Ecto neural progenitor cell (in vitro differentiated cells): ENCODE data around the gene JAZF1.
"Not testable (repeated sequence)": the region's sequence is repeated elsewhere in the genome, so short reads cannot be mapped to it uniquely, and the experiment has no call there.

Experiments
- DNase-seq: peaks from one replicate; pipeline ENCODE4 v3.0.0-alpha.2; 2018; ENCODE audit warnings: low spot score

JAZF1 gene

DNA sequence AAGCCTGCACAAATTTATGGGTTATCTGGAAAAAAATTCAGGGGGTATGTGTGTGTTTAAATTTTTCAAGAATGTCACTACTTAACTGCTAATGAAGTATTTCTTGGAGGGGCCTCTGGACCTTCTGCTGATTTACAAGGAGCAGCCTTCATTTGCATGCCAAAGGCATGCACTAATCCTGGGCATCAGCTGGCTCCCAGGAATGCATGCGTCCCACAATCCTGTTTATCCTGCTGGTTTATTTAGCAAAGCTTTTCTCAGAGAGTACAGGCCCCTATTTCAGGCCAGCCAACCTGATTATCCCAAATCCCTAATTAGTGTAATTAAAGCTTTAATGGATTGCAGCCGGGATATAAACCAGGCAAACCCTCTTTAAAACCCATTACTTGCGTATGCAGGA, 270.3 kb downstream of the JAZF1 start:
- peak; percentile 70 for DNase-seq

DNA sequence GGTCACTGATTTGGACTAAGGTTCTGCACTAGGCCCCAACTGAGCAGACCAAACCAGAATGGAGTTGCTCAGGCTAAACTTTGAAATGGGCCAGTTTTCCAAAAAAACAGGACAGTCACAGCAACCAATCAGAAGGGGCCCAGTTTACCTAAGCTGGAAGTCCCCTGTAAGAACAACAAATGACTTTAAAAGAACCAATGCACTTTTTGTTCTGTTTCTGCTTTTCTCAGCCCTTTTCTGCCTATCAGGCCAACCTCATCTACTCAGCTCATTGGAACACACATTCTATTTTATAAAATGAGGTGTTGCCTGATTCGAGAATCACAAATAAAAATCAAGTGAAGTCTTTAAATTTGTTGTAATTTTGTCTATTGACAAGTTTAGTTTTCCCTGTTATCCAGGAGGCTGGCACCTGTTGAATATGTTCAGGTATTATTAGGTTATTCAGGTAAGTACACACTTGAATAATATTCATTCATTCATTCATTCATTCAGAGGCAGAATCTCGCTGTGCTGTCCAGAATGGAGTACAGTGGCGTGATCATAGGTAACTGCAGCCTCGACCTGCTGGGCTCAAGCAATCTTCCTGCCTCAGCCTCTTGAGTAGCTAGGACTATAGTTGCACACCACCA, 271.9 kb downstream of the JAZF1 start:
- no peak for DNase-seq

DNA sequence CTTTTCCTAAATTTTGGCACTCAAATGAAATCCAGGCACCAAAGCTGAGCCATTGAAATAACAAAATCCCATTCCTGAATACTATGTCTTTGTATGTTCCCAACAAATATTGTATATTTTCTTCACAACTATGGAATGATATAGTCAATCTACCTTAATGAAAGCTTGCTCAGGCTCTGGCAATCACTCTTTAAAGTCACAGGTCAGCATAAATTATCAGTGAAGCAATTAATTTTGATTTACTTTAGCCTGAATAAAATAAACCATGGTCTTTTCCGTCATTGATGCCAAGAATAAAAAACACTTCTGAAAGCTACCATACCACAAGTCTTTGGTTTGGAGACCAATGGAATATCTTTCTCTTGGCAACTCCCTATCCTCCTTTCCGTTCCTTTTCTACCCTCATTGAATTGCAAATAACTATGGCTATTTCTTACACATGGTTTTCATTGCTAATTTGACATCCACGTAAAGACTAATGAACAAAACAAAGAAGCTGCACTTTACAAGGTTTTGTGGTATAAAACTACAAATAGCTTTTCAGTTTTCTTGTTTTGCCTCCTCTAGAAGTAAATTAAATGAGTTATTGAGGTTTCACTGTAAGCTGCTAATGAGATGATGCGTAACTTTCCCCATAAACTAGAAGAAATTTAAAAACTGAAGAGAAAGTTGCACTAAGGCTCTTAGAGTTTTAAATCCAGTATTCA, 274.1 kb downstream of the JAZF1 start:
- no peak for DNase-seq

DNA sequence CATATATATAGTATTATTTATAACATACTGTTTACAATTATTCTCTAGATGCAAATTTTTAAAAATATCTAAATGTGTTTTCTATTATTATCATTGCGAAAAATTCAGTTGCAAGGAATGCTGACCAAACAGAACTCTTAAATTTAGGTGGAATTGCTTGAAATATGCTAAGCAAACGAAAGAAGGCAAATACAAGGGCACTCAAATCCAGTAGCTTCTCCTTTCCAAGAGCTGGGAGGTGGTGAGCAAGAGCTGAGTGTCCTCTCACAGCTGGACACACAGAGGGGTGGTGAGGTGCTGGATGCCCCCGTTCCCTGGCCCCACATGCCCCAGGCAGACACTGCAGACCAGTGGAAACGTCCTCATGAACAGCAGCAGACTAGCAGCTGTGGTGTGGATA, 274.6 kb downstream of the JAZF1 start:
- no peak for DNase-seq

DNA sequence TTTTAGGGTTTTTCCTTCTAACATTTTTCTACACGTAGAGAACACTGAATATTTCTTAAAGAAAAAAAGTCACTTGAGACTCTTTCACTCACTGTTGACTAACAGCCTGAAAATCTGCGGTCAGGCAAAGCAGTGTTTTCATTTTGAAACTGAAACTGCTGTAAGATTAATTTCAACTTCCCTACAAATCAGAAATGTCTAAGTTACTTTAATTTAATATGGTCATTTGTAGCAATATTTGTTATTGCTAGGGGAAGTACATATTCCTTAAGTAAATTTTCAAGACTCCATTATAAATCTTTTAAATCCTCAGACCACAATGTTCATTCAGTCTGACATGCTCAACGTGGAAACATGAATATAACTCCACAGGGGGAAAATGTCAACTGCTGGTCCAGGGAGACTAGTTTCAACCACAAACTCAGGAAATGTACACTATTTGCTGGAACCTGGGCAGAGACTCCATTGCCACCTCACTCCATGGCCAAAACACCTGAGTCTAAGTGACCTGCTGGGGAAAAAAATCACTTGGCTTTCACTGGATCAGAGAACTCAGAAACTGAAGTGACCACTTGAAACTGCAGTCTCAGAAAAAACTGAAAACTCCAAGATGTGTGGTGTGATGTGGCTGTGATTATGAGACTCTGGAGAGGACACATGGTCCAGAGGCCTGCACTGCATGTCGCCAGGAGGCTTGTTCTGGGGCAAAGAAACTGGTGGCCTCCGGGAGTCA, 279.4 kb downstream of the JAZF1 start:
- DNase-seq: no peak

DNA sequence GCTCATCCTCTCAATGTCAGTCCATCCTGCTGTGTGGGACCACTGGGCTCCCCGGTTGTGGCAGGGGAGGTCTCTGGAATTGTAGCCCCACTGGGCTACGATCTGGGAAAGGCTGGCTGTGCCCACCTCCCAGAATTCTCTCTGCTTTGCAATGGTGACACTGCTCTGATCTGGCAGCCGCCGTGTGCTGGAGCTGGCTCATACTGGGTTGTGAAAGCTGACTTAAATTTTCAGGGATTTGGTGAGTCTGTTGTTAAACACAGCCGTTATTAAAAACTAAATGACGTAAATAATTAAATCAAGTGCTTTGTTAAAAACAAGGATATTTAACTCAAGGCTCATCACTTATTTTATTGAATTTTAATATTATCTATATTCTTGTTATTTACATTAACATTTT, 280.6 kb downstream of the JAZF1 start:
- no peak for DNase-seq

DNA sequence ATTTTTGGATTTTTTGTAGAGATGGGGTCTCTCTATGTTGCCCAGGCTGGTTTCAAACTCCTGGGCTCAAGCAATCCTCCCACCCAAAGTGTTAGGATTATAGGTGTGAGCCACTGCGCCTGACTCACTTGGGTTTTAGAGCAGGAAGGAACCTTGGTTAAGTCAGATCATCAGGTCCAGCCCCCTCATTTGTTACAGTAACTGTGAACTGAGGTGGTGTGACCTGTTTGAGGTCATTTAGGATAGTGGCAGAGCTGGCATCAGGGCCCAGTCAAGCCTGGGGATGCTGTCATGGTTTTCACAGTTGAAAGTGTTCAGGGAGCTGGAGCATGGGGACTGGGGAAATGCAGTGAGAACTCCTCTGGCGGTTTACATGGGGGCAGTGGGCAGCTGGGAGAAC, 281.0 kb downstream of the JAZF1 start:
- DNase-seq: no peak

DNA sequence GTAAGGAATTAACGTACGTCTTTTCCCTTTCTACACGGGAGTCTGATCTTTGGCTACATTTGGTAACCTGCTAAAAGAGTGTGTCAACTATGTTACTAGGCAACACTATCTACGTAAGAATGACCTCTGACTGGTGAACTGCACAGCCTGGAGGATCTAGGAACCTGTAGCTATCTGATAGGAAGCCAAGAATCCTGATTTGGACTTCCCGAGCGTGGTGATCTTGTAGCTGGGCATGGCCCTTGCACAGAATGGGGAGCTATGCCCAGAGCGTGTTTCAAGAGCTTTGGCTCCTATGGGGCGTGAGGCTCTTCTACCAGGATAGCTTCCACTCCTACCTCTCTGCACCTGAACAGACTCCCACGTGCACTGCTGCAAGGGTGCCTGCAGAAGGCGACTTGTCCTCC, 283.2 kb downstream of the JAZF1 start:
- DNase-seq: no peak

DNA sequence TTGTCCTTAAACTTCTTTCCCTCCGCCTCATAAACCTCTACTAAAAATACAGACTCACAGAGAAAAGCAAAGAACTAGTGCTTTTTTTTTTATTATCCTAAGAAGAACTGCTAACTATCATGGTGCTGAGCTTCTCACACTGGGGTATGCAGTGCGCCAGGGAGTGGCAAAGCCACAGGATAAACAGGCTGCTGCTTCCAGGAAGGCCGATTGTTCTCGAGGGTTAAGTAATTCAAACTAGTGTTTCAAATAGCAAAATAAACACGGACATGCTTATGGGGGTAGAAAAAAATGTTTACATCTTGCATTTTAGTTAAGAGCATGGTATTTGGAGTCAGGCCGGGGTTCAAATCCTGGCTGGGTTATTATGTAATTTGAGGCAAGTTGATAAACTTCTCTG, 283.6 kb downstream of the JAZF1 start:
- DNase-seq: no peak

DNA sequence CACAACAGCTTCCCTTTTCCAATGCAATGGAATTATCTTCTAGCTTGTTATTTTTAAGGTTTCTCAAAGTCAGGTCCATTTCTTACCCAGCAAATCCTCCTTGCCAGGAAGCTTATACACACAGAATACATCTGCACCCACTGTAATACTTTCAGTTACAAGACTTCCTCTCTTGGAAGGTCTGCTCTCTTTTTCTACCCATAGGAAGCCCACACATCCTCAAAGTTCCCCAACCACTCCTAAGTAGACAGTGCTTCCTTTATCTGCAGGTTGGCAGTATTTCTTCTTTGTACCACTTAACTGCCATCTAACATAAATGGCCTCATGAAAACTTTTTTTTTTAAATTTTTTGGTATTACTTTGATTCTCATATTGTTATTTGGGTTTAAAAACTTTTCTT, 285.0 kb downstream of the JAZF1 start:
- DNase-seq: no peak

DNA sequence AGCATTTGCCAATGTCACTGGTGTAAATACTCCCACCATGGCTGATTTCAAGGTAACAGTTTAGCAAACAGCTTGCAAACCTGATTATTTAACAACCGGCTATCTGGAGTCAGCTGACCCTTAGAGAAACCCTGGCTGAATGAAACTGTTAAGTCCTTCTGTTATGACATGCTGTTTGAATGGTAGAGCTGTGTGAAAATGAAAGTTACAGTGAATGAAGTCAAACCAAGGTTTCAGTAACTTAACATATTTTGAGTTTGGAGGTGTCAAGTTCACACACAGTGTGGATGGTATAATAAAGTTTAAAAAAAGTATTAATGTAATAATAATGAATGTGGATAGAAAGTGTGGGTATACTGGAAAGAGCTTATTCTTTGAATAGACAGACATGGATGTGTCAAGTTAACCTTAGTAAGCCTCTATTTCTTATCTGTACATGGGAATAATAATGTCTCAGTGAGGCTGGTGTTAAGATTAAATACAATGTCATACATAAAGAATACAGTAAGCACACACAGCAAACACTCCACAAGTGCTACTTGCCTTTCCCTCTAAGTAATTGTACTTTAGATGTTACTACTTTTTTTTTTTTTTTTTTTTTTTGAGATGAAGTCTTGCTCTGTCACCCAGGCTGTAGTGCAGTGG, 290.3 kb downstream of the JAZF1 start:
- DNase-seq: no peak

DNA sequence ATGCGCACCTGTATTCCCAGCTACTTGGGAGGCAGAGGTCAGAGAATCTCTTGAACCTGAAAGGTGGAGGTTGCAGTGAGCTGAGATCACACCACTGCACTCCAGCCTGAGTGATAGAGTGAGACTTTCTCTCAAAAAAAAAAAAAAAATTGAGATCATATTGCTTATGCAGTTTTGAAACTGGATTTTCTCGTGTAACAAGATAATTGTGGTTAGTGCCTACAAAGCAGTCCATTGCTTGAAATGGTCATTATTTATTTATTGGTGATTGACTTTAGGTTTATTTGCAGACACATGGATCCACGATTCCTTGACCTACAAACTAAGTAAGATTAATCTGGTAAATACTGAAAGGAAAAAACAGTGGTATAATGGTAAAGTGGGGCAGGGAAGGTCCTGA, 290.8 kb downstream of the JAZF1 start:
- DNase-seq: no peak

DNA sequence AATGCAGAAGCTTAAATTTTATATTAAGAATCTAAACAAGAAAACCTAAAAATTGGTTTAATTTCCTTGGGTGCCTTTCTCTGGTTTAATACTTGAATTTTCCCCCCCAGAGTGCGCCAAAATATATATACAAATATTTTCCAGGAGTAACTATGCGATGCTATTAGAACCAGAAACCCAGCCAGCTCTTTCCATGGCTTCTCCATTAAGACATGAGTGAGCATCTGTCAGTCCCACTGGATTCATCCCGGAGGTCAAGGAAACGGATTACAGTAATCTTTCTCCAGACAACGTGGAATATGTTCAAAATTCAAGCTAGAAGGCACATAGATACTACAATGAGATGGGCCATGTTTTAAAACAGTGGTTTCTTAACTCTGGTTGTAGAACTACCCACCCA, 291.9 kb downstream of the JAZF1 start:
- DNase-seq: no peak

DNA sequence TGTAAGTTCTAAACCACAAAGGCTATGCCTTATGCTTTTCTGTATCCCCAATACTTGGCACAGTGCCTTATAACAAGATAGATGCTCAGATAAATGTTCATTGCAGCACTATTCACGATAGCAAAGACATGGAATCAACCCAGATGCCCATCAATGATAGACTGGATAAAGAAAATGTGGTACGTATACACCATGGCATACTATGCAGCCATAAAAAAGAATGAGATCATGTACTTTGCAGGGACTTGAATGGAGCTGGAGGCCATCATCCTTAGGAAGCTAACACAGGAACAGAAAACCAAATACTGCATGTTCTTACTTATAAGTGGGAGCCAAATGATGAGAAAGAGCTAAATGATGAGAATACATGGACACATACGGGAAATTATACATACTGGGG, 293.9 kb downstream of the JAZF1 start:
- DNase-seq: not testable (repeated sequence)

DNA sequence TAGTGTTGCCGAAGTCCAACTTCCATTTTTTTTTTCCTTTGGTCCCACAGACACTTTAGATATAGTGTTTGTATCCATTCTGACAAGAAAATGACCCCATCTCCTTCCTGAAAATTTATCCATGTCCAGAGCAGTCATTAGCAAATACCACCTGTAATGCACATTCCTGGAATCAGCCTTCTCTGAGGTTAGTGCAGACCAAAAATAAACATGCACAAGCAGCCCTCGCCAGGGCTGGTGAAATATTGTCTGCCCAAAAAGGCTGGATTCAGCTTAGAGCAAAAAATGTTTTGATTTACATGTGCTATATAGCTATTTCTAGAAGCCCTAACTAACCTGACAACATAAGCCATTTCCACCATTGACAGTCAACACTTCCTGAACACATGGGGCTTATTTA, 294.9 kb downstream of the JAZF1 start:
- DNase-seq: no peak

DNA sequence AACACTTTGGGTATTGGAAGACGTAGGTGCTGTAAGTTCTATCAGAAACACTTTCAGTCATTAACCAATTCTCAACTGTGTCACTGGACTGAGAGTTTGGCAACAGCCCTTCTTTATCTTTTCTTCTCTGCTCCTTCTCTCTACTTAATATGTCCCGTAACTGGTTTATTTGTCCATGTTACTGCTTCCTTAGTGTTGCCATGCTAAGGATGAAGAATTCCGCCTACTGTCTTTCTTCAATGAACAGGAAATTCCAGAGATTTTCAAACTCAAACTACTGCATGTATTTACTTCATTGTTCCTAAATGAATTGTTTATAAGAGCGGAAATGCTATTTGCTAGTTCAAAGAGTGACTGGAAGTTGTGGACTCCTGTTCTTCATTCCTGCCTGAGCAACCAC, 296.9 kb downstream of the JAZF1 start:
- no peak for DNase-seq

DNA sequence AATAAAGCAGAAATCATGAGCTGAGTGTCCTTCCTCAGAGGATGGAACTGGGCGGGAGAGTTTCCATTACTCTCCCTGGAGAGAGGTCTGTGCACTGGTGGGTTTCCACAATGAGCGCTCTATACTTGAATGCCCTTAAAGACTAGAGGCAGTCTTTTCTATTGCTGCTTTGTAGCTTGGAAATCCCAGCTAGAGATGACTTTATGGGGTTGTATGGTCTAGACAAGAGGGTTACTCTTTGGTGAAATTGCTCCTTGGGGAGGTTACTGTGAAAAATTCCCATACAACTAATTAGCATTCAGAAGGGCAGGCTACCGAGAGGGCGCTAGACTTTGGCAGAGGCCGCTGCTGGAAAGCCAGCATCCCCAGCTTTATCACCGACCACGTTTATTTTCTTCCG, 303.8 kb downstream of the JAZF1 start:
- DNase-seq: no peak

DNA sequence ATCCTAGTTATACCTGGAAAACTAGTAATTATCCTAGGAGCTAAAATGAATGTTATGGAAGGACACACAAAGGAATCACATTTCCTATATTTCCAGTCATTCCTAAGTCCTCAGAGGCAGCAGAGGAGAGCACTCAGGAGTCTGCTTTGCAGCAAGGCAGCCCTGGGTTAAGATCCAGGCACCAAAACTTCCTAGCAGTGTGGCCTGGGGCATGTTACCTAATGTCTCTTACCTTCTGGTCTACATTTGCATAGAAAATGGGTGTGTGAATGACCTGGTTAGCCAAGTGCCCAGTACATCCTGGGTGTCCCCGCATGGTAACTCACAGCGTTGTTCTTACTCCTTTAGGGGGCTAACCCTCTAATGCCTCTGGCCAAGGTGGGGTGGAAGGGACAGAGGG, 304.8 kb downstream of the JAZF1 start:
- DNase-seq: no peak

DNA sequence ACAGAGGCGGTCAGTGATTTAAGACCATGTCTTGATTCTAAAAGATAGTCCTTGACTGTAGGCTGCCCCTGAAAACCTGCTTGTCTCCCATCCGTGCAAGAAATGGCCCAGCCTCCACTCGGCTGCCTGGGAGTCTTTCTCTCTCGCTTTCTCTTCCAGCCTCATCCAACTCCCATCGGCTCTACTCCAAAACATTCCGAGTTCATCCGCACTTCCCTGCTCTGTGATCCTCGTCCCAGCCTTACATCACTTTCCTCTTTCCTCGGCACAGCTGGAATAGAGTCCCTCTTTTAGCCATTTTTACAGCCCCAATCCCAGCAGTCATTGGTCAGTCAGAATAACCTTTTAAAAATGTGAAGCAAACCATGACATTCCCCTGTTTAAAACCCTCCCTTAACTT, 305.5 kb downstream of the JAZF1 start:
- DNase-seq: no peak

DNA sequence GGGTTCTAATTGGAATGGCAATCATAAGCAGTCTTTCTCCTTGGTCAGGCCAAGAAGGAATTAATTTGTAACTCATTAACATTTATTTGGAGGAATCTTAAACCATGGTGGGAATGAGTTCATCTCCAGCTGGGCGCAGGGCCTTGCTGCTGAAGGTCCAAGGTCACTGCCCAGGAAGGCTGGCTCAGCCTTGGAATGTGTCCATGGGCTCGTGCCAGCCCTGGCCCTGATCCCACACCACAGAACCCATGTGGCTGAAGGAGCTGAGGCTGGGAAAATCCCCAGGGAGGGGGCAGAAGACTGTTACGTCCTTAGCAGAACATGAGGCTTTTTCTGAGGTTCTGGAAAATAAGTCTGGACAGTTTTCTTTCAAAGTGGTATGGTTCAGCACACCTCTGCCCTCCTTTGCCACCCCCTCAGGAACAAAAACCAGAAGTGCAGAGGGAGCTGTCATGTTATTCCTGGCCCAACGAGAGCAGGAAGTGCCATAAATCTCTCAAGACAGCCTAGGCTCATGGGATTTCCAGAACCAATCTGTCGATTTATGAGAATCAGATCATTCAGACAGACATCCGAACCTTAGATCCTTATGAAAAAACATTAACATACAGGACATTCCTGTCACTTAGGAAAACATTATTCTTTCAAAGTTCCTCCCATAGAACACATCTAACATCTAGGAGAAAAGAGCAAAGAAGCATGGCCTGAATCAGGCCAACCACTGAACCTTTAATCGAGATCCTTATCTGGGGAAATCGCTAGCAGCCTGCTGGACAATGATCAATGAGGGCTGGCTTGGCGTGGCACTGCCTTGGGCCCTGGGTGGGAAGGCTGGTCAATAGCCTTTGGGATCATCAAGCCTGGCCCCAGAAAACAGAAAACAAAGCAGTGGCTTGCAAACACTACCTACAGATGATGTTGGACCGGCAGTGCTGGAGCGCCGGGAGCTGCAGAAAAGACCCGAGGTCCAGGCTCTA, 306.3 kb downstream of the JAZF1 start:
- no peak for DNase-seq

DNA sequence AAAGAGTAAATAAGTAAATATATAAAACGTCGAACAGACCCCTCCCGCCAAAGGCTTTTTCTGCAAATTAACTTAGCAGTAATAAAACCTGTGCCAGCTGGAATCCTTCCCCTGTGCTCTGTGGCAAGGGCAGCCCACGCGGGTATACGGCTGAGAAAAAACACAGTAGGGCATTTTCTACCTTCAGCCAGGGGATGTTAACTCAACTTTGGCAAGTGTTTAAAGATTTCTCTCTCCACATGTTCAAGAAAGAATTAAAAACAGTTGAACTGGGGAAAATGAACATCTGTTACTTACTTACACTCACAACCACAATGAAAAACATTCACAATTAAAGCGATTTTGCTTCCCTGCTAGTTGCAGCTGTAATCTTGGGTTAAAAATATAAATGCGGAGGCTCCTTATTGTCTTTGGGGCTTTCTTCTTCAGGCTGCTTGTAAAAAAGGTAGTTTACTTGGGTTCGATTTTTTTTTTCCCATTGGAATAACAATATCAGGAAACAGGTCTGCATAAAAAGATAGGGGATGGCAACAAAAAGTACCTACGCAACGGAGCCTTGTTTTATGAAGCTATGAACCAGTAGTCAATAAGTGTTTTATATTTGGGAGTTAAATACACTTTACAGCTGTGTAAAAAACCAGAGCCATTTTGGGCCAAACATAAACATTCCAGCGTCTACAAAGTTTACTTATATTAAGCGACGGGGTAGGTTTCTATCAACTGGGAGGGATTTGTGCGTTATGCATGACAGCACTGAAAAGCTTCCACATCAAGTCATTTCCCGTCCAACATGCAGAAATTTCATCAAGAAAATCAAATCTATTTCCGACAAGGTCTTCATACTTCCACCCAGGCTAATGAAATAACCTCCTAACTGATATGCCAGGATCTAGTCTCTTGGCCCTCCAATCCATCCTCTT, 308.0 kb downstream of the JAZF1 start:
- no peak for DNase-seq
